Stimulated activated naive CD4-positive, alpha-beta T cell (primary cell): ENCODE results near the gene IGSF3.
"Not testable (repeated sequence)": the region's sequence is repeated elsewhere in the genome, so short reads cannot be mapped to it uniquely, and the experiment has no call there.

ENCODE experiments used
- DNase-seq, 6 experiments: peaks; one replicate each; lab custom pipeline; 2025; lab: John Stamatoyannopoulos, UW

Gene IGSF3

GRCh38 chr1:116574581-116575291, 92.8 kb downstream of the IGSF3 start:
- DNase-seq: peak in 5 of 6 experiments; percentile 2 to 49 (median 34)

GRCh38 chr1:116573431-116574095, 94.0 kb downstream of the IGSF3 start:
- DNase-seq: no peak

GRCh38 chr1:116572771-116573430, 94.6 kb downstream of the IGSF3 start:
- no peak for DNase-seq

- DNase-seq: no peak
Measured at GRCh38 chr1:116572099-116572498, 95.4 kb downstream of the IGSF3 start.

- no peak for DNase-seq
Measured at GRCh38 chr1:116571215-116571919, 96.2 kb downstream of the IGSF3 start.

GRCh38 chr1:116570358-116571214, 96.9 kb downstream of the IGSF3 start, which contains the start of gene CD58:
Gene CD58 (minus strand): TSS chr1:116571026. CDS start chr1:116570972, 54 bp downstream.
- DNase-seq: peak; percentile 31 to 67 (median 56)

- DNase-seq: peak in 1 of 6 experiments; percentile 3
Measured at GRCh38 chr1:116569776-116570357, 97.7 kb downstream of the IGSF3 start.

GRCh38 chr1:116569381-116569670, 98.2 kb downstream of the IGSF3 start:
- DNase-seq: no peak

GRCh38 chr1:116568662-116569380, 98.7 kb downstream of the IGSF3 start:
- DNase-seq: no peak

- no peak for DNase-seq
Measured at GRCh38 chr1:116567790-116568661, 99.5 kb downstream of the IGSF3 start.

- no peak for DNase-seq
Measured at GRCh38 chr1:116565222-116565621, 102.3 kb downstream of the IGSF3 start.

- no peak for DNase-seq
Measured at GRCh38 chr1:116564426-116564825, 103.1 kb downstream of the IGSF3 start.

GRCh38 chr1:116562465-116562864, 105.1 kb downstream of the IGSF3 start:
- not testable (repeated sequence) for DNase-seq

- DNase-seq: no peak
Measured at GRCh38 chr1:116561563-116561962, 106.0 kb downstream of the IGSF3 start.

GRCh38 chr1:116560704-116561490, 106.6 kb downstream of the IGSF3 start:
- DNase-seq: no peak

GRCh38 chr1:116559304-116559761, 108.2 kb downstream of the IGSF3 start:
- DNase-seq: no peak

- no peak for DNase-seq
Measured at GRCh38 chr1:116558571-116558970, 109.0 kb downstream of the IGSF3 start.

- DNase-seq: no peak
Measured at GRCh38 chr1:116558140-116558549, 109.4 kb downstream of the IGSF3 start.
